PC-3 (cell line): ENCODE measurements around the gene FBXW10. TPM values are rescaled to one million over a fixed set of nuclear protein-coding genes. Genes with fewer than 3 reads are reported as not detected.
"Not testable (repeated sequence)": the region's sequence is repeated elsewhere in the genome, so short reads cannot be mapped to it uniquely, and the experiment has no call there.

Experiments
- ATAC-seq: fragments of 200-7000 bp; cut with Tn5 transposase; 2 replicates; pipeline ENCODE4 v1.9.1; 2020; ENCODE audit warnings: mild to moderate bottlenecking, moderate library complexity
- BruUV-seq: library from RNA; stranded (reverse); fragments of 400-500 nt; replicated peaks from 2 replicates; lab custom pipeline; 2021; lab: Mats Ljungman, UMichigan
- CTCF ChIA-PET: fragments of 300-600 bp; sonication (Branson Sonifier 250); formaldehyde crosslinking; loops from one replicate; lab custom pipeline; 2022; ENCODE audit warnings: antibody characterized with exemption; lab: Charles Lee
- POLR2A ChIA-PET: fragments of 300-600 bp; sonication (Branson Sonifier 250); formaldehyde crosslinking; loops from one replicate; lab custom pipeline; 2022; ENCODE audit warnings: antibody characterized with exemption; ENCODE audit not compliant: unreplicated experiment; lab: Charles Lee
- DNase-seq: peaks from one replicate; pipeline ENCODE4 v3.0.0-alpha.2; 2015
- H2AFZ ChIP-seq: fragments of 300-600 bp; sonication (generic); 2 replicates; pipeline ENCODE4 v1.6.0; 2016; ENCODE audit warnings: antibody characterized with exemption, low read length
- H3F3A ChIP-seq: fragments of 300-600 bp; sonication (generic); one replicate; pipeline ENCODE4 v1.6.0; 2017; ENCODE audit warnings: antibody characterized with exemption, low read length, control low read depth, mild to moderate bottlenecking; ENCODE audit not compliant: unreplicated experiment
- H3K27ac ChIP-seq: fragments of 300-600 bp; sonication (generic); 2 replicates; pipeline ENCODE4 v1.5.1; 2016; ENCODE audit warnings: mild to moderate bottlenecking, low read length
- H3K27me3 ChIP-seq: fragments of 300-600 bp; sonication (generic); 2 replicates; pipeline ENCODE4 v1.6.1; 2016; ENCODE audit warnings: low read length, mixed read lengths
- H3K36me3 ChIP-seq: fragments of 300-600 bp; sonication (generic); 2 replicates; pipeline ENCODE4 v1.6.1; 2016; ENCODE audit warnings: low read depth, mixed run types, low read length, mixed read lengths
- H3K4me1 ChIP-seq: fragments of 300-600 bp; sonication (generic); 2 replicates; pipeline ENCODE4 v1.5.1; 2016; ENCODE audit warnings: low read length; ENCODE audit not compliant: insufficient read depth
- H3K4me2 ChIP-seq: fragments of 300-600 bp; sonication (generic); 2 replicates; pipeline ENCODE4 v1.6.0; 2016; ENCODE audit warnings: low read length
- H3K4me3 ChIP-seq: fragments of 300-600 bp; sonication (generic); 2 replicates; pipeline ENCODE4 v1.5.1; 2016; ENCODE audit warnings: mild to moderate bottlenecking, low read length, mixed read lengths
- H3K79me2 ChIP-seq: fragments of 300-600 bp; sonication (generic); 2 replicates; pipeline ENCODE4 v1.6.1; 2017; ENCODE audit warnings: low read length, mixed read lengths
- H3K9ac ChIP-seq: fragments of 300-600 bp; sonication (generic); 2 replicates; pipeline ENCODE4 v1.6.0; 2016; ENCODE audit warnings: mild to moderate bottlenecking, low read length
- H3K9me2 ChIP-seq: fragments of 300-600 bp; sonication (generic); replicated peaks from 2 replicates; pipeline ENCODE4 v1.6.1; 2016; ENCODE audit warnings: mixed run types, low read length, mixed read lengths
- H3K9me3 ChIP-seq: fragments of 300-600 bp; sonication (generic); 2 replicates; pipeline ENCODE4 v1.6.1; 2016; ENCODE audit warnings: low read length, mixed read lengths
- H4K20me1 ChIP-seq: fragments of 300-600 bp; sonication (generic); 2 replicates; pipeline ENCODE4 v1.6.1; 2016; ENCODE audit warnings: low read length, mixed read lengths
- EZH2 ChIP-seq: fragments of 300-600 bp; sonication (generic); IDR thresholded peaks from one replicate; pipeline ENCODE4 v1.6.1; 2017; ENCODE audit warnings: antibody characterized with exemption, mild to moderate bottlenecking, low read length; ENCODE audit not compliant: unreplicated experiment
- EZH2phosphoT487 ChIP-seq: fragments of 300-600 bp; sonication (generic); IDR thresholded peaks from 2 replicates; pipeline ENCODE4 v1.6.1; 2018; ENCODE audit warnings: mild to moderate bottlenecking, antibody characterized with exemption, low read length, borderline replicate concordance
- intact Hi-C: fragments of 100-400 bp; cut with micrococcal nuclease; formaldehyde crosslinking; loops from 2 replicates; pipeline ENCODE4 v1.9.0; 2023
- total RNA-seq: library from RNA; depleted of rRNA; stranded (reverse); fragments of >200 nt; gene quantifications from 2 replicates; pipeline ENCODE4 v1.2.3, GENCODE V29; 2014
- TF ChIP-seq, protein P1 (sequence below): fragments of 300-600 bp; sonication (generic); conservative IDR thresholded peaks from 2 replicates; pipeline ENCODE4 v1.5.1; 2017; ENCODE audit warnings: antibody characterized with exemption, low read depth, mild to moderate bottlenecking, low read length

The FBXW10 gene
- total RNA-seq, 1 experiment from 2014 or later, result 0.15 TPM

DNA sequence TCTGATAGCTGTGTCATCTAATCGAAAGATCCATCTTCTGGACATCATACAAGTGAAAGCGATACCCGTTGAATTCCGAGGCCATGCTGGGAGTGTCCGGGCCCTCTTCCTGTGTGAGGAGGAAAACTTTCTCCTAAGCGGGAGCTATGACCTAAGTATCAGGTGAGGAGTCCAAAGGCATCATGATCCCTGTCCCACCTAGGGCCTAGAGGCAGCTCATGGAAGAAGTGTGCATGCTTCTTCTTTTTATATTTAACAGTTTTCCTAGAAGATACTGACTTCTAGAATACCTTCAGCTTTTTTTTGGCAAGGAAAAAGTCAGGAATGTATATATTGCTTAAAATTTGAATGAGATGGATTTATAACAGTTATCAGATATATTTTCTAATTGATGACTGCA is 14.5 kb downstream of the FBXW10 start:
- POLR2A ChIA-PET, H3K9ac ChIP-seq, H3K4me1 ChIP-seq, H4K20me1 ChIP-seq, H3K4me3 ChIP-seq, ATAC-seq, CTCF ChIA-PET, BruUV-seq, H3K27ac ChIP-seq, H3K9me3 ChIP-seq, H3K4me2 ChIP-seq, intact Hi-C loops, H3K9me2 ChIP-seq, H2AFZ ChIP-seq, H3F3A ChIP-seq, H3K79me2 ChIP-seq, H3K36me3 ChIP-seq, DNase-seq, H3K27me3 ChIP-seq: not testable (repeated sequence)

DNA sequence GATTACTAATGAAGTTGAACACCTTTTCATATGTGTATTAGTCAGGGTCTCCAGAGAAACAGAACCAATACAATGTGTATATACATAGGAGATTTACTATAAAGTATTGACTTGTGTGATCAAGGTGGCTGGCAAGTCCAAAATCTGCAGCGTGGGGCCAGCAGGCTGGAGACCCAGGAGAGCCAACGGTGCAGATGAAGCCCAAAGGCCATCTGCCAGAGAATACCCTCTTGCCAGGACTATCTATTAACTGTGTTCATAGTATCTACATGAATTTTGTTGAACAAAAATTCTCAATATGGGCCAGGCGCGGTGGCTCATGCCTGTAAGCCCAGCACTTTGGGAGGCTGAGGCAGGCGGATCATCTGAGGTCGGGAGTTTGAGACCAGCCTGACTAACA is 16.4 kb downstream of the FBXW10 start:
- H3K36me3 ChIP-seq, H3K79me2 ChIP-seq, H2AFZ ChIP-seq, H4K20me1 ChIP-seq, ATAC-seq, H3F3A ChIP-seq, intact Hi-C loops, H3K9ac ChIP-seq, BruUV-seq, DNase-seq, H3K27ac ChIP-seq, H3K4me1 ChIP-seq, H3K4me3 ChIP-seq, POLR2A ChIA-PET, CTCF ChIA-PET, H3K9me2 ChIP-seq, H3K27me3 ChIP-seq, H3K4me2 ChIP-seq, H3K9me3 ChIP-seq: not testable (repeated sequence)

DNA sequence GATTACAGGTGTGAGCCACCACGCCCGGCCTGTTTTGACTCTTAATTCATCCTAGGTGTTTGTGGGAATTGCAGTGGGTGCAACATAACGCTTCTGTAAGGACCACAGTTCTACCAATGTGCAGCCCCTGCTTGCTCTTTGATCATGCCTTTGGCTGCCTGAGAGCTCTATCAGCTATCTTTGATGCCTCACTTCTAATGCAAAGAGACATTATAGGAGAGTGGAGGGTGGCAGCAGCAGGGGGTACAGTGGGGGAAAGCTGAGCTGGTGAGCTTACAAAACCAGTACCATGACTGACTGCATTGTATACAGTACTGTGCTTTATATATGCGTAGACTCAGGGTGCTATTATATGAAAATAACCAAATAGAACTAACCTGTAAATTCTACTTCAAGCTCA is 26.7 kb downstream of the FBXW10 start:
- H3K27ac ChIP-seq, BruUV-seq, POLR2A ChIA-PET: not testable (repeated sequence)

DNA sequence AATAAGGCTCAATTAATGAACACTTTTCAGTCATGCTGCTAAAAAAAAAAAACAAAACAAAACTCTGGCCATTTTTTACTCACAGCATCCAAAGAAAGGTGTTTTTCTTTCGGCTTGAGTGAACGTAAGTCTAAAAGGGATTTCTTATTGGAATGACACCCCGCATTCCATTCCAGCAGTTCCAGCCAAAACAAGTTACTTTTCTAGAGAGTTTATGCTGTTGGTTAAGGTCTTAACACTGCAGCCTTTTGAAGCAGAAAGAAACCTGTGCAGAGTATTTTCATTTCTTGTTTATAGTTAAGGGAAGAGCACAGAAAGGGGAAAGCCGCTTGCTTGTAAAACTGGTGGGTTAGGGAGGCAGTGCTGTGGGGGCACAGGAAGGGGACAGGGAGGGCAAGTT is 27.2 kb downstream of the FBXW10 start:
- H3K4me3 ChIP-seq, H4K20me1 ChIP-seq, H3K27ac ChIP-seq, H3K4me2 ChIP-seq, H3K9ac ChIP-seq, H3K9me2 ChIP-seq, intact Hi-C loops, DNase-seq, H3K9me3 ChIP-seq, H2AFZ ChIP-seq, ATAC-seq, CTCF ChIA-PET, H3K4me1 ChIP-seq, POLR2A ChIA-PET, BruUV-seq, H3K36me3 ChIP-seq, H3K27me3 ChIP-seq, H3K79me2 ChIP-seq, H3F3A ChIP-seq: not testable (repeated sequence)

More for the DNA sequence above, 26.7 kb downstream of the FBXW10 start:
- H3K36me3 ChIP-seq, H3K79me2 ChIP-seq, H2AFZ ChIP-seq, intact Hi-C loops, H3K4me1 ChIP-seq, H3K9me3 ChIP-seq, H3F3A ChIP-seq, H4K20me1 ChIP-seq, H3K4me2 ChIP-seq, DNase-seq, H3K4me3 ChIP-seq, H3K9ac ChIP-seq, H3K9me2 ChIP-seq, H3K27me3 ChIP-seq, ATAC-seq, CTCF ChIA-PET: not testable (repeated sequence)

DNA sequence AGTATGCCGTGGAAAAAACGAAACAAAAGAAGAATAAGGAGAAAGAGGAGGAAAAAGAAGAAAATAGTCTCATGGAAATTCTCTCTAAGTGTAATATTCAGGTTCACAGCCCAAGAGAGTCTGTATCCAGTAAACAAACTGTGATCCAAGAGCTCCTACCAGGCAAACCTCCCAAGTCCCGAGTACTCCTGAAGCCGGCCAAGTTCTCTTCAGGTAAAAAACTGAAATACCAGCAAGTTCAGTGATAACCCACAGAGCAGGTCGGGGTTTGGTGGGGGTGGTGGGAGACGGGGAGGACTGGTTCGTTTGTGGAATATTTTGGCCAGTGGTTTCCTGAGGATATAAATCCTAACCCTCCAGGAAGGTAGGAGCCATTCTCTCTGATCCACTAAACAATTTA is 28.6 kb downstream of the FBXW10 start:
- H2AFZ ChIP-seq, result no peak overlapping the region
- ATAC-seq (no peak), DNase-seq (no peak)
- intact Hi-C loops, result no loop called here
- no peaks in the 10 kb centered on the region for H3K9me3 ChIP-seq
- H3K4me1 ChIP-seq, result no peaks in the 10 kb centered on the region
- H3K9me2 ChIP-seq, result no peaks in the 10 kb centered on the region
- no peak overlapping the region for H3K4me2 ChIP-seq
- POLR2A ChIA-PET, result no interaction called here
- no peak overlapping the region for H3K4me3 ChIP-seq
- H3F3A ChIP-seq, result no peaks in the 10 kb centered on the region
- no TSS peak for BruUV-seq
- no peaks in the 10 kb centered on the region for H4K20me1 ChIP-seq
- no peaks in the 10 kb centered on the region for H3K36me3 ChIP-seq
- TF ChIP-seq, protein P1, sequence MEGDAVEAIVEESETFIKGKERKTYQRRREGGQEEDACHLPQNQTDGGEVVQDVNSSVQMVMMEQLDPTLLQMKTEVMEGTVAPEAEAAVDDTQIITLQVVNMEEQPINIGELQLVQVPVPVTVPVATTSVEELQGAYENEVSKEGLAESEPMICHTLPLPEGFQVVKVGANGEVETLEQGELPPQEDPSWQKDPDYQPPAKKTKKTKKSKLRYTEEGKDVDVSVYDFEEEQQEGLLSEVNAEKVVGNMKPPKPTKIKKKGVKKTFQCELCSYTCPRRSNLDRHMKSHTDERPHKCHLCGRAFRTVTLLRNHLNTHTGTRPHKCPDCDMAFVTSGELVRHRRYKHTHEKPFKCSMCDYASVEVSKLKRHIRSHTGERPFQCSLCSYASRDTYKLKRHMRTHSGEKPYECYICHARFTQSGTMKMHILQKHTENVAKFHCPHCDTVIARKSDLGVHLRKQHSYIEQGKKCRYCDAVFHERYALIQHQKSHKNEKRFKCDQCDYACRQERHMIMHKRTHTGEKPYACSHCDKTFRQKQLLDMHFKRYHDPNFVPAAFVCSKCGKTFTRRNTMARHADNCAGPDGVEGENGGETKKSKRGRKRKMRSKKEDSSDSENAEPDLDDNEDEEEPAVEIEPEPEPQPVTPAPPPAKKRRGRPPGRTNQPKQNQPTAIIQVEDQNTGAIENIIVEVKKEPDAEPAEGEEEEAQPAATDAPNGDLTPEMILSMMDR, result no peak
- TF ChIP-seq EZH2phosphoT487, result no peak
- TF ChIP-seq EZH2, result no peak
- no peak overlapping the region for H3K27ac ChIP-seq
- no peaks in the 10 kb centered on the region for H3K27me3 ChIP-seq
- no peak overlapping the region for H3K9ac ChIP-seq
- CTCF ChIA-PET, result no interaction called here
- H3K79me2 ChIP-seq, result no peaks in the 10 kb centered on the region

DNA sequence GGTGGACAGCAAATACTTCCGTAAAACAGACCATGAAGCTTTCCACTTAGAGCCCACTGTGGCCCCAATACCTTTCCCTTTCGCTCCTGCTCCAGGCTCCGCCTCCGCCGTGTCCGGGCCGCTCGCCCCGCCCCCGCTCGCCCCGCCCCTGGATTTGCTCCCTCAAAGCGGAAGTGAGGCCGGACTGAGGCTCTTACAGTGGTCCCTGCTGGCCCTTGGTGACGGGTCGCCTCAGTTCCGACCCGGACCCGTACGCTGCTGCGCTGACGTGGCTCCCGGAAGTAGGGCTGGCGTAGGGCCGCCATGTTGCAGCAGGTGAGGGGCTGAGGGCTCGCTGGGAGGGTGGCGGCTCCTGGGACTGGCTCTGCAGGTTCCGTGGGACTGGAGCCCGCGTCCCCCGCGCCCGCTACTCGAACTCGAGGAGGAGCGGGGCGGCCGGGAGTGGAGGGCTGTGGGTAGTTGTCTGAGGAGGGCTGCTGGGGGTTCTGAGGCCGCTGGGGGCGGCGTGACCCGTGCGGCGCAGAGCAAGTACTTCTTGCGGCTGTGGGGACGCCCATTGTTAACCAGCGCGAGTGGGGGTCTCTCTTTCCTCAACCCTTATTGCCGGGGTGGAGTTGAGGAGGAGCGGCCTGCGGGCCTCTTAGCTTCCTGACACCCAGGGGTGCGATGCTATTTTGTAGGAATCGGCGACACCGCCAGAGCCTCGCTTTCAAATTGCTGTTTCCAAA is 37.3 kb downstream of the FBXW10 start, which contains the start of gene TVP23B:
TVP23B (plus strand) TSS at position 193 of the 728 bp plus-strand sequence; CDS start at position 304, 111 bp downstream.
- H3K27ac ChIP-seq, result peak within 1 kb of the TSS; percentile 49; the same call in 1 of the 2 replicates
- POLR2A ChIA-PET, result not testable (repeated sequence)
- peak within 1 kb of the TSS; percentile 71 for H2AFZ ChIP-seq

More for the DNA sequence above, 37.3 kb downstream of the FBXW10 start, which contains the start of gene TVP23B:
- peak; percentile 97 for DNase-seq
- H4K20me1 ChIP-seq, H3F3A ChIP-seq, H3K27me3 ChIP-seq, H3K9me3 ChIP-seq, CTCF ChIA-PET, H3K9me2 ChIP-seq, H3K36me3 ChIP-seq, H3K4me1 ChIP-seq, intact Hi-C loops: not testable (repeated sequence)
- BruUV-seq, result TSS peak; percentile 64
- peak within 1 kb of the TSS; percentile 89 for H3K9ac ChIP-seq
- peaks cover 33% of the 10 kb centered on the region for H3K79me2 ChIP-seq
- H3K4me3 ChIP-seq, result peak within 1 kb of the TSS; percentile 71
- H3K4me2 ChIP-seq, result peak within 1 kb of the TSS; percentile 73
- ATAC-seq, result peak; percentile 99
